T-helper 1 cell treated with Interleukin-12 subunit alpha and Interleukin-12 subunit beta and Interleukin-4 antibody, amounts not matched to agents 30 μg/mL and 1 μg/mL, for 36 hours (primary cell): ENCODE measurements around the gene SEMA3E.

Experiments used
- H3K27ac Mint-ChIP-seq: one replicate; pipeline ENCODE4 v1.8.0; 2021; ENCODE audit warnings: mild to moderate bottlenecking, mixed read lengths
- H3K27me3 Mint-ChIP-seq: one replicate; pipeline ENCODE4 v1.8.0; 2021; ENCODE audit warnings: low read depth, mixed read lengths
- H3K36me3 Mint-ChIP-seq: one replicate; pipeline ENCODE4 v1.8.0; 2021; ENCODE audit warnings: low read depth, mixed read lengths
- H3K4me1 Mint-ChIP-seq: one replicate; pipeline ENCODE4 v1.8.0; 2021; ENCODE audit warnings: low read depth, mixed read lengths
- H3K4me3 Mint-ChIP-seq: one replicate; pipeline ENCODE4 v1.8.0; 2021; ENCODE audit warnings: mild to moderate bottlenecking, moderate library complexity, mixed read lengths
- H3K9me3 Mint-ChIP-seq: one replicate; pipeline ENCODE4 v1.8.0; 2021; ENCODE audit warnings: mixed read lengths

SEMA3E gene

DNA sequence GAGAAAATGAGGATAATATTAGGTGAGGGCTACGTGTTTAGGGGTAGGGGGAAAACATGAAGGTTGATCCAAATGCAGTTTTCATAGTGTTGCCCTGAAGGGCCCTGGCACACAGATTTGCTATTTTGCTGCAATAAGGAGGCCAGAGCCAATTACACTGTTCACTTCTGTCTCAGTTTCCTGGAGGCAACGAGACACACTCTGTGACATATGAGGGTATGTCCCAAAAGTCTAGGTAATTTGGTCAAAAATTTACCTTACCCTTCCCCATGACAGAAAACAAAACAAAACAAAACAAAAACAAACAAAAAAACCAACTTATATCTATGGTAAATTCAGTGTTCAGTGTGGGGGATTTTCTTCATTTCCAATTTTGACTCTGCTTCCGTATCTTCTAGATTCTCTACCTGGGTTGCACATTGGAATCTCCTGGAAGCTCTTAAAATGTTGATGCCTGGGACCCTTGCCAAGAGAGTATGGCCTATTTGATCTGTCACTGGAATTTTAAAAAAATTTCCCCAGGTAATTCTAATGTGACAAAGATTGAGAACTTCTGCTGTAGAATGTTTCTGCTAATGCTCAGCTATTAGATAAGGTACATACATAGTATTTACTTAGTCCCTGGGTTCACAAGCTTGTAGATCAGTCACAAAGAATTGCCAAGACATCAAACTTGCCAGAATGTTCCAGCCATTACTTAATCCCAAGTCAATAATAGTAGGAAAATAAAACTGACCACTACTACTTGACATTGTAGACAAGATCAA, 139.5 kb downstream of the SEMA3E start:
- H3K27me3 Mint-ChIP-seq, result no peaks in the 10 kb centered on the region
- H3K4me3 Mint-ChIP-seq, result no peak overlapping the region
- H3K27ac Mint-ChIP-seq, result no peak overlapping the region
- no peaks in the 10 kb centered on the region for H3K36me3 Mint-ChIP-seq
- no peaks in the 10 kb centered on the region for H3K4me1 Mint-ChIP-seq
- H3K9me3 Mint-ChIP-seq, result no peaks in the 10 kb centered on the region

DNA sequence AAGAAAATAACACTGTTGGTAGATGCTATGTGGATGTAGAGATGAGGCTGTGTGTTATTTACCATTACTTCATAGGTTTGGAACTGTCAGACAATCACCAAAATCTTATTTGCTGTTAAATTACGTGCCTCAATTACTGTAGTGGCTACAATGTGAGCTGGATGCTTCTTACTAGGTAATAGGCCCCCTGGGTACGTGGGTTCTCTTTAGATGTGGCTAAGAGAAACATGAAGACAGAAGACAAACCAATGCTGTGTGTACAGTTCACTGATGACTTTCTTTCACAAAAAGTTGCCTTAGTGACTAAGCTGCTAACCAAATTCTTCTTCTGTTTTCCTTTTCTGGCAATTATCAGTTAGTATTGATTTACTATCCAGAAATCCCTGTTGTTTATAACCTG, 144.6 kb downstream of the SEMA3E start:
- H3K4me3 Mint-ChIP-seq, result no peak overlapping the region
- H3K9me3 Mint-ChIP-seq, result no peaks in the 10 kb centered on the region
- no peak overlapping the region for H3K27ac Mint-ChIP-seq
- H3K36me3 Mint-ChIP-seq, result no peaks in the 10 kb centered on the region
- H3K27me3 Mint-ChIP-seq, result no peaks in the 10 kb centered on the region
- H3K4me1 Mint-ChIP-seq, result no peaks in the 10 kb centered on the region

DNA sequence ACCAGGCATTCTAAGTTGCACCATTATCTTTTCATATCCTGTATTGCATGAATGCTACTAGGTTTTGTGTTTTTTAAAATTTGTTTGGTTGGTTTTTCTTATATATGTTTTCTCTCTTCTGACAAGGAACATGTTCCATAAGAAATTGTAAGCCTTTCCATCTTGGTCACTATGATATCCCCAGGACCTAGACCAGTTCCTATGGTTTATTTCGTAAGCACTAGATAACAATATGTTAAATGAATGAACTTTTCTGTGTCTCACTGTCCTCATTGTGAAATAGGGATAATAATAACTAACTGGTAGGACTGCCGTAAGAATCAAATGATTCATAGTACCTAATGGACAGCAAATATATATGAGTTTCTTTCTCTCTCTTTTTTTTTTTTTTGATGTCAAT, 146.3 kb downstream of the SEMA3E start:
- Mint-ChIP-seq H3K4me3 (no peak overlapping the region), H3K9me3 (no peaks in the 10 kb centered on the region), H3K27ac (no peak overlapping the region), H3K36me3 (no peaks in the 10 kb centered on the region), H3K27me3 (no peaks in the 10 kb centered on the region), H3K4me1 (no peaks in the 10 kb centered on the region)

DNA sequence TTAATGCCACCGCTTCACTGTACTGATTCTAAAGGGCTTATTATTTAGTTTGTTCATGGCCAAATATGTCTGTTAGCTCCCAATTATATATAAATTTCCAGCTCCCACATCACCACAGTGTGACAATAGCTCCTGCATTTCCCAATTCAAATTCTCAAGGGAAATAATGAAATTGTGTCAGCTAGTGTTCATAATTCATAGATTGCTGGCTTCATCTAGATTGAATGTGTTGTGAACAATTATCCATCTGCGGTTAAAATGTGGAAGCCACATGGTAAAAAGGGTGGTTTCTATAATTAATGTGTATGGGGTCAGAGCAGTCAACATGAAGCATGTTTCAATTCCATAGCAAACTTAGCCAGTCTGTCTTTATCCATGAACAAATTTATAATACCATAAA, 154.3 kb downstream of the SEMA3E start:
- H3K27ac Mint-ChIP-seq, result no peak overlapping the region
- no peaks in the 10 kb centered on the region for H3K9me3 Mint-ChIP-seq
- H3K4me1 Mint-ChIP-seq, result no peaks in the 10 kb centered on the region
- no peaks in the 10 kb centered on the region for H3K27me3 Mint-ChIP-seq
- no peak overlapping the region for H3K4me3 Mint-ChIP-seq
- no peaks in the 10 kb centered on the region for H3K36me3 Mint-ChIP-seq

DNA sequence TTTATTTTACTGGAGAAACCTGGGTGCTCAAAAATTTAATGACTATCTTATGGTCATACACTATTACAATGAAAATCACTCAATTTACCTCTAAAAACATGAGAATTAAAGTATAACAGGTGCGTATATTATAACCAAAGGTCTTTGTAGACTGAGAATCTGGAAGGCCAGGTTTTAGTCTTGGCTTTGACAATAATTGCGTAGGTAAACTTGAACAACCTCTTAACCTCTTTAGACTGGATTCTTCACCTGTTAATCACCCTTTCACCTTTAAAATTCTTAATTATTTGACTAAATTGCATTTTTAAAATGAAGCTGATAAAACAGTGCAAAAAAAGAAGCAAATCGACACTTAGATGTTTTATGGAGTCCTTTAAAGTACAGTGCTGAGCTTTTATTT, 156.1 kb downstream of the SEMA3E start:
- Mint-ChIP-seq H3K27me3 (no peaks in the 10 kb centered on the region), H3K4me1 (no peaks in the 10 kb centered on the region), H3K9me3 (no peaks in the 10 kb centered on the region), H3K4me3 (no peak overlapping the region), H3K36me3 (no peaks in the 10 kb centered on the region), H3K27ac (no peak overlapping the region)

DNA sequence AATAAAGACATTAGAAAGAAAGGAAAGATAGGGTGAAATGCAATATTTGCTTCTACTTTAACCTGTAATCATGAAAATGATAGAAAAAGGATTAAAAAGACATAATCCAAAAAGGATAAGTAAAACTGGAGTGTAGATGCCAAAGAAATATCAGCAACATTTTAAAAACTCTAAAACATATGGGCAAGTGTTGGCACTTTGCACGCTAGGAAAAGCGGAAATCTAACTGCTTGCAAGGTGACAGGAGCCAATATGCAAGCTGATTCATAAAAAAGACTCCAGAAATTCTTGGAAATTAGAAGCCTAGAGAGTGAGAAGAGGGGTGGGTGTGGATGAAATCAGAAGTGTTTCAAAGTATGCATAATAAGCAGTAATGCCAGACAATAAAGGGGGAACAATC, 161.1 kb downstream of the SEMA3E start:
- no peaks in the 10 kb centered on the region for H3K36me3 Mint-ChIP-seq

DNA sequence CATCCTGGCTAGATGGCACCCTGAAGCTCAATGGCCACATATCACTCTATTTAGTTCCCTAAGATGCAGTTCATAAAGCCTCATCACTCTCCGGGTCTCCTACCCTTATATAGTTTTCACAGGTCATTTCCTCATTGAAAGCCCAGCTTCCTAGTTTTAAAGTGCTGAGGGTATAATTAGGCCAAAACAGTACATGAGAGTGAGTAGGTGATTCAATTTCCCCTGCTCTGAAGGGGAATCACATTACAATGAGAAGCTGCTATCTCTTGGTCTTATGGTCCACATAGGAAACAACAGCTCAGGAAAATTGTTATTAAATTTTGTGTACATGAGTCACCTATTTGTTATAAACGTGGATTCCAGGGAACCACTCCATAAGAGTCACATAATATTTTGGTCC, 162.0 kb downstream of the SEMA3E start:
- H3K27me3 Mint-ChIP-seq, result no peaks in the 10 kb centered on the region
- H3K4me1 Mint-ChIP-seq, result no peaks in the 10 kb centered on the region
- H3K9me3 Mint-ChIP-seq, result no peaks in the 10 kb centered on the region
- H3K27ac Mint-ChIP-seq, result no peak overlapping the region
- H3K36me3 Mint-ChIP-seq, result no peaks in the 10 kb centered on the region
- no peak overlapping the region for H3K4me3 Mint-ChIP-seq

More for the DNA sequence above, 161.1 kb downstream of the SEMA3E start:
- H3K4me1 Mint-ChIP-seq, result no peaks in the 10 kb centered on the region
- H3K9me3 Mint-ChIP-seq, result no peaks in the 10 kb centered on the region
- no peaks in the 10 kb centered on the region for H3K27me3 Mint-ChIP-seq
- no peak overlapping the region for H3K4me3 Mint-ChIP-seq
- no peak overlapping the region for H3K27ac Mint-ChIP-seq

DNA sequence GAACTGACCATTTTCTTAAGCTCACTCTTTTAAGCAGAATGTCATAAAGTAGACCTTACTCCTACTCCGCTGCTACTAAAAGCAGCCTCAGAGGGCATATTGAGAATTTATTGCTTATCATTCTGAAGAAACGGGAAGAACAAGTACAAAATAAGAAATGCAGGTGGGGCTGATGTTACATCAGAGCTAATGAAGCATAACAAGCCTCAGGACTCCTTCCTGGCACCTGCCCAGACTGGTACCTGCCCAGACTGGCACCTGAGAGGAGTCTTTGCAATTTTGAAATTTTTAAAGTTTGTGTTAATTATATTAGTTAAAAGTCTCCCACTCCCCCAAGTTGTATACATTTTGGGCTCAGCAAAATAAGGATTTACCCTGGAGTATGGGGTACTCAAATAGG, 162.4 kb downstream of the SEMA3E start:
- H3K36me3 Mint-ChIP-seq, result no peaks in the 10 kb centered on the region
- H3K4me3 Mint-ChIP-seq, result no peak overlapping the region
- no peaks in the 10 kb centered on the region for H3K9me3 Mint-ChIP-seq
- no peaks in the 10 kb centered on the region for H3K4me1 Mint-ChIP-seq
- H3K27me3 Mint-ChIP-seq, result no peaks in the 10 kb centered on the region
- no peak overlapping the region for H3K27ac Mint-ChIP-seq

DNA sequence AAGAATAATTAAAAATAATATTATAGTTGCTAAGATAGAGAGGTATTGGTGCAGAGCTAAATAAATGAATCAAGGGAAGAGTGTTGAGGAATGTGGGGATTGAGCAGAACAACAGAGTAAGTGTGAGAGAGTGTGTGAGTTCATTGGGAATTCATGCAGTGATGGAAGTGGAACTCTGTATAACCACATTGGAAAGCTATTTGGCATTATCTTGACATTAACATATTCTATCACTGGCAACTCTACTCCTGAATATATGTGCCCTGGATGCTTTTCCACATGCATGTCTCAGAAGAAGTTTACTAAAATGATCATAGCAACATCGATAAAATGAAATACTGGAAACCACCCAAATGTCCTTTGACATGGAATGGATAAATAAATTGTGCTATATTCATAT, 164.1 kb downstream of the SEMA3E start:
- H3K36me3 Mint-ChIP-seq, result no peaks in the 10 kb centered on the region
- H3K4me3 Mint-ChIP-seq, result no peak overlapping the region
- H3K27ac Mint-ChIP-seq, result no peak overlapping the region
- no peaks in the 10 kb centered on the region for H3K4me1 Mint-ChIP-seq
- no peaks in the 10 kb centered on the region for H3K9me3 Mint-ChIP-seq
- no peaks in the 10 kb centered on the region for H3K27me3 Mint-ChIP-seq

DNA sequence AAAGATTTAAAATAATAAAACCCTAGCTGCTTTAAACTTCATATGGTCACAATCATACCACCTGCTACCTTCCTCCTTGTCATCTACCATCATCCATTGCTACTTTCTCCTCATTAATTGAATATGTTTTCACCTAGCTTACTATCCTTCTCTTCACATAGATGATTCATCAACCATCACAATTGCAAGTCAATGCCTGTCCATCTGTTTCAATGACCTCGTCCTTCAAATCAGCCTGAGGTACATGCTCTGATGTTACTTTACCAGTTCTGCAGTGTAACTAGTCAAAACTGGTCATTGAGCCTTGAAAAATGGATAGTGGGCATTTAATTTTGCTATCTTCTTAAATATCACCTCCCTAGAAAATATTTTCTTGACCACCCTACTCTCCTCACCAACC, 164.7 kb downstream of the SEMA3E start:
- no peaks in the 10 kb centered on the region for H3K27me3 Mint-ChIP-seq
- no peak overlapping the region for H3K4me3 Mint-ChIP-seq
- no peaks in the 10 kb centered on the region for H3K4me1 Mint-ChIP-seq
- H3K27ac Mint-ChIP-seq, result no peak overlapping the region
- H3K36me3 Mint-ChIP-seq, result no peaks in the 10 kb centered on the region
- H3K9me3 Mint-ChIP-seq, result no peaks in the 10 kb centered on the region

DNA sequence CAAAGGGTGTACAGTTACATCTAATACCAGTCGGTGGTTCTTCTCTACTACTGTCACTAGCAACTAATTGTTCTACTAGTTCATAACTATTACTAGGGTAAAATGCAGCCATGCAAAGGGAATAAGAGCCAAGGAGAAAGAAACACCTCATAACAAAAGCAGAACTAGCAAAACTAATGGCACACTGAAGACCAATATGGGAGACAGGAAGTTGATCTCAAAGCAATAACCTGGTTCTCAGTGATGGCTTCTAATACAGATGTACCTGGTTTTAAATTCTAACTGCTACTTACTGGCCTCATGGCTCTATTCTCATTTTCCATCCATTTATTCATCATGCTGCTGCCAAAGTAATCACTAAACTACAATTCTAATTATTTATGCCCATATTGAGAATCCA, 170.3 kb downstream of the SEMA3E start:
- Mint-ChIP-seq H3K36me3 (no peaks in the 10 kb centered on the region), H3K4me3 (no peak overlapping the region), H3K9me3 (no peaks in the 10 kb centered on the region), H3K27ac (no peak overlapping the region), H3K27me3 (no peaks in the 10 kb centered on the region), H3K4me1 (no peaks in the 10 kb centered on the region)

DNA sequence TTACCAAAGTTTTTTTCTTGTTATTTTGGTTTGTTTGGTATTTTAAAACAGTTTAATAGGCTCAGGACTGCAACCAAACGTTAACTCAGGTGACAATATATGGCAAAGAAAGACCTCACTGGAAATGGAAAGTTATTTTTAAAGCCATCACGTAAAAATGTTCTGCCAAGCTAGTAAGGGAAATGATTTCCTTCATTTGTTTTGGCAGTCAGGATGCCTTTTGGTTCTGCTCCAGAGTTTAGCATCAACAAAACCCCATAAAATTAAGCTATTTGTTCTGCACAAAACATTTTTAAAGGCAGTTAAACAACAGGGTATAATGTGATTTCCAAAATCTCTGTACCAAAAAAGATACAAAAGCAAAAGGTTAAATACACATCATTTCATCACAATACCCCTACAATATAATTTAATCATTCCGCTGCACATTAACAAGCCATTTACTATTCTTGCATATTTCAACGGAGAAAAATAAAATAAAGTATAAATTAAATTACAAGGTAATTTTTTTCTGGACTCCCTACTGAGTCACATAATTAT, 172.4 kb downstream of the SEMA3E start:
- Mint-ChIP-seq H3K36me3 (no peaks in the 10 kb centered on the region), H3K9me3 (no peaks in the 10 kb centered on the region), H3K27me3 (no peaks in the 10 kb centered on the region), H3K4me1 (no peaks in the 10 kb centered on the region), H3K27ac (no peak overlapping the region), H3K4me3 (no peak overlapping the region)

DNA sequence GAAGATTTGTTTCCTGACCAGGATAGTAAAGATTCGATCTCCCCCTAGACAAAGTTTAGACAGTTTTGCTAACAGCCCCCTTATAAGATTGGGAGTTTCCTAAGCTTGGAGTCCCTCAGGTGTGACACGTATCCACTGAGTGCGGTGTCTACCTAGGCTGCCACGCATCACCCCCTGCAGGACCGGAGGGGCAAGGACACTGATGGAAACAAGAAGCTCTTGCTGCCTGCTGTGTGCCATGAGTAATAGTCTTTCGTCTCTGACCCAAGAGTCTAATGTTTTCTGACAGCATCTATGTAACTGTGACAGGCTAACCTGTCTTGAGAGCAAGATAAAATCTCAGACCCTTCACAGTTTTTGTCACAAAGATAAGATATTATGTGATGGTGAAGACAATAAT, 173.5 kb downstream of the SEMA3E start:
- no peaks in the 10 kb centered on the region for H3K36me3 Mint-ChIP-seq
- no peaks in the 10 kb centered on the region for H3K9me3 Mint-ChIP-seq
- H3K27me3 Mint-ChIP-seq, result no peaks in the 10 kb centered on the region
- H3K4me3 Mint-ChIP-seq, result no peak overlapping the region
- no peak overlapping the region for H3K27ac Mint-ChIP-seq
- H3K4me1 Mint-ChIP-seq, result no peaks in the 10 kb centered on the region

DNA sequence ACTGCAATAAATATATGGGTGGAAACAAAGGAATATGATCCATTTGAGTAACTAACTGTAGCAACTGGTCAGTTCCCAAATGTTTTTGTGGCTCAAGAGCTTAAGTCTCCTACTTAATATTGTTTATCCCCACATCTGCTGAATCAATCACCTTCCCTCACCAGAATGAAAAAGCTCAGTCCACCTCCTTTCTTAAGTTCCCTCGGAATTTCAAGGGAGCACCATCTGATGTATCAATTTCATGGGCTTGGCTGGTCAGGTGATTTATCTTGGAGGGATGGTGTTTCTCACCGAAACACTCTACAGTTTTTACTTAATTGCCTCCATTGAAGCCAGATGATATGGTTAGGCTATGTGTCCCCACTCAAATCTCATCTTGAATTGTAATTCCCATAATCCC, 176.6 kb downstream of the SEMA3E start:
- no peak overlapping the region for H3K27ac Mint-ChIP-seq
- H3K36me3 Mint-ChIP-seq, result no peaks in the 10 kb centered on the region
- H3K27me3 Mint-ChIP-seq, result no peaks in the 10 kb centered on the region
- H3K4me3 Mint-ChIP-seq, result no peak overlapping the region
- H3K4me1 Mint-ChIP-seq, result no peaks in the 10 kb centered on the region
- no peaks in the 10 kb centered on the region for H3K9me3 Mint-ChIP-seq

DNA sequence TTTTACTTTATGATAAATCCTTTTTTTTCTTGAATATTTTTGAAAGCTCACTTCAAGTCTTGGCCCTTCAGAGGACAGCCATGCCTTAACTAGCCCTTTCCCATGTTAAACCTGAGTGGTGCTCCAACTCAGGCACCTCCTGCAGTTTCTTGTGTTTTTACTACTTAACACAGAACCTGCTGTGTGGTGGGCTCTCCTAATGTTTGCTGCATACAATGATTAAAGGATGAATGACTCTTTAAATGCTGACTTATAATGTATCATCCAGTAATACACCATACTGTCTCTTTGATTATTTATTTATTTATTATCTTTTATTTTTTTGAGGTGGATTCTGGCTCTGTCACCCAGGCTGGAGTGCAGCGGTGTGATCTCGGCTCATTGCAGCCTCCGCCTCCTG, 179.4 kb downstream of the SEMA3E start:
- H3K36me3 Mint-ChIP-seq, result no peaks in the 10 kb centered on the region
- H3K9me3 Mint-ChIP-seq, result no peaks in the 10 kb centered on the region
- H3K4me1 Mint-ChIP-seq, result no peaks in the 10 kb centered on the region
- no peak overlapping the region for H3K4me3 Mint-ChIP-seq
- H3K27me3 Mint-ChIP-seq, result no peaks in the 10 kb centered on the region
- no peak overlapping the region for H3K27ac Mint-ChIP-seq

DNA sequence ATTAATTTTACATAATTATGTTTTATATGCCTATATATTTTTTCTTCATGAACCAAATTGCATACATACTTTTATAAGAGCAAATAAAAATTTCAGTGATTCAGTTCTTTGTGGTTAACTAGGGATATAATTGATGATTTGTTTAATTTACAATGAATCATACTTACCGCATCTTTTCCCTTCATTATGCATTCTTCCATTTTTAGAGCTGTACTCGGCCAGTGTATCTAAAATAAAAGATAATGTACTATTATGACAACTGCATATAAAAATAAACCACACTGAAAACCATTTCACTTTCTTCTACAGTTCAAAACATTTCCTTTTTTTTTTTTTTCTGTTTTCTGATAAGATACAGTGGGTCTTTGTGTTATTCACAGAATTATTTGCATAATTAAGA, 179.9 kb downstream of the SEMA3E start:
- H3K27me3 Mint-ChIP-seq, result no peaks in the 10 kb centered on the region
- H3K9me3 Mint-ChIP-seq, result no peaks in the 10 kb centered on the region
- H3K36me3 Mint-ChIP-seq, result no peaks in the 10 kb centered on the region
- no peak overlapping the region for H3K4me3 Mint-ChIP-seq
- no peak overlapping the region for H3K27ac Mint-ChIP-seq
- no peaks in the 10 kb centered on the region for H3K4me1 Mint-ChIP-seq
